K562 treated with DMSO at 1 percent for 4 hours (cell line): ENCODE results near the gene ZNF175. TPM values are rescaled to one million over a fixed set of nuclear protein-coding genes. Genes with fewer than 3 reads are reported as not detected.

ENCODE experiments used
- total RNA-seq: library from RNA; unstranded; fragments of 300-600 nt; gene quantifications from 2 replicates; pipeline ENCODE4 v1.2.3, GENCODE V29; 2022; ENCODE audit not compliant: insufficient read depth

ZNF175 gene
- 7.6 and 12.7 TPM in 2 replicates for total RNA-seq

GRCh38 chr19:51570962-51571575, at the start of gene ZNF175:
ZNF175 (plus strand) TSS chr19:51571283; CDS start chr19:51573330, 2,047 bp downstream.

GRCh38 chr19:51531349-51532315, 39.5 kb upstream of the ZNF175 start, which contains the start of gene SIGLEC6:
SIGLEC6 (minus strand) TSS chr19:51531670; CDS start chr19:51531648, 22 bp downstream.

GRCh38 chr19:51630315-51630714, 59.2 kb downstream of the ZNF175 start, which contains the start of gene SIGLEC5:
SIGLEC5 (minus strand) TSS chr19:51630401; CDS start chr19:51630335, 66 bp downstream.

Other genes starting within 250 kb of the ZNF175 start
- gene VSIG10L, start 229.1 kb upstream of the ZNF175 start, total RNA-seq, result 4.1 and 9.1 TPM in 2 replicates
- 198 and 249 TPM in 2 replicates for gene ETFB, start 204.9 kb upstream of the ZNF175 start, total RNA-seq
- not detected in 2 replicates for gene CLDND2, start 202.3 kb upstream of the ZNF175 start, total RNA-seq
- gene NKG7, start 198.6 kb upstream of the ZNF175 start, total RNA-seq, result not detected in 2 replicates
- not detected in 2 replicates for gene LIM2, start 183.3 kb upstream of the ZNF175 start, total RNA-seq
- gene C19orf84, start 180.7 kb upstream of the ZNF175 start, total RNA-seq, result 1.6 TPM in 1 of 2 replicates, not detected in the other
- gene SIGLEC10, start 153.6 kb upstream of the ZNF175 start, total RNA-seq, result 1.2 and 2.5 TPM in 2 replicates
- gene SIGLEC8, start 112.8 kb upstream of the ZNF175 start, total RNA-seq, result 0.69 and 0.85 TPM in 2 replicates
- gene CEACAM18, start 92.7 kb upstream of the ZNF175 start, total RNA-seq, result not detected in 2 replicates
- gene SIGLEC12, start 69.5 kb upstream of the ZNF175 start, total RNA-seq, result 1.2 and 1.5 TPM in 2 replicates
- 32.0 and 34.1 TPM in 2 replicates for gene SIGLEC6, start 39.6 kb upstream of the ZNF175 start, total RNA-seq
- gene SIGLEC5, start 59.1 kb downstream of the ZNF175 start, total RNA-seq, result 0.92 TPM in 1 of 2 replicates, not detected in the other
- 0.58 TPM in 1 of 2 replicates, not detected in the other for gene SIGLEC14, start 75.5 kb downstream of the ZNF175 start, total RNA-seq
- gene SPACA6, start 122.0 kb downstream of the ZNF175 start, total RNA-seq, result 12.2 and 13.2 TPM in 2 replicates
- gene HAS1, start 152.7 kb downstream of the ZNF175 start, total RNA-seq, result not detected in 2 replicates
- gene FPR1, start 180.6 kb downstream of the ZNF175 start, total RNA-seq, result 0.33 and 0.69 TPM in 2 replicates
- gene FPR2, start 189.9 kb downstream of the ZNF175 start, total RNA-seq, result not detected in 2 replicates
- 1.9 and 2.6 TPM in 2 replicates for gene FPR3, start 223.9 kb downstream of the ZNF175 start, total RNA-seq